RWPE2 (cell line): ENCODE data around the gene KRTAP4-5.
"Not testable (repeated sequence)": the region's sequence is repeated elsewhere in the genome, so short reads cannot be mapped to it uniquely, and the experiment has no call there.

ENCODE experiments used
- ATAC-seq: fragments of 200-7000 bp; cut with Tn5 transposase; 3 replicates; pipeline ENCODE4 v1.9.1; 2021; ENCODE audit warnings: low read depth
- DNase-seq: peaks from one replicate; pipeline ENCODE4 v3.0.0-alpha.2; 2020; ENCODE audit warnings: low spot score
- H3K27ac ChIP-seq: fragments of 450-650 bp; 2 replicates; pipeline ENCODE4 v1.5.1; 2017; ENCODE audit warnings: mild to moderate bottlenecking; ENCODE audit not compliant: poor library complexity, severe bottlenecking
- H3K27me3 ChIP-seq: fragments of 250-450 bp; sonication (Bioruptor Pico); 2 replicates; pipeline ENCODE4 v1.5.1; 2021; ENCODE audit warnings: mild to moderate bottlenecking, moderate library complexity; ENCODE audit not compliant: insufficient read depth, poor library complexity, severe bottlenecking
- H3K36me3 ChIP-seq: fragments of 250-450 bp; sonication (Bioruptor Pico); 2 replicates; pipeline ENCODE4 v1.5.1; 2020; ENCODE audit warnings: low read depth, mild to moderate bottlenecking, moderate library complexity
- H3K4me1 ChIP-seq: fragments of 250-450 bp; sonication (Bioruptor Pico); 2 replicates; pipeline ENCODE4 v1.5.1; 2021; ENCODE audit warnings: mild to moderate bottlenecking, moderate library complexity; ENCODE audit not compliant: insufficient read depth, poor library complexity, severe bottlenecking
- H3K4me3 ChIP-seq: fragments of 250-450 bp; sonication (Bioruptor Pico); 2 replicates; pipeline ENCODE4 v1.5.1; 2021; ENCODE audit warnings: mild to moderate bottlenecking, moderate library complexity; ENCODE audit not compliant: severe bottlenecking
- H3K9me3 ChIP-seq: fragments of 250-450 bp; sonication (Bioruptor Pico); 2 replicates; pipeline ENCODE4 v1.5.1; 2021; ENCODE audit warnings: mild to moderate bottlenecking, moderate library complexity; ENCODE audit not compliant: severe bottlenecking
- CTCF ChIP-seq: fragments of 450-650 bp; IDR thresholded peaks from one replicate; pipeline ENCODE4 v1.5.1; 2017; ENCODE audit warnings: mild to moderate bottlenecking, moderate library complexity; ENCODE audit not compliant: poor library complexity, severe bottlenecking

The KRTAP4-5 gene

GRCh38 chr17:41147531-41148204, 2.0 kb downstream of the KRTAP4-5 start:
- H3K9me3 ChIP-seq = no peaks in the 10 kb centered on the region
- ATAC-seq (no peak), DNase-seq (no peak)
- no peak overlapping the region for H3K27ac ChIP-seq
- H3K4me3 ChIP-seq = no peak overlapping the region
- no peaks in the 10 kb centered on the region for H3K27me3 ChIP-seq
- no peaks in the 10 kb centered on the region for H3K36me3 ChIP-seq
- TF ChIP-seq CTCF = no peak
- H3K4me1 ChIP-seq = peaks cover 8% of the 10 kb centered on the region

GRCh38 chr17:41145261-41145660, 4.4 kb downstream of the KRTAP4-5 start:
- H3K4me3 ChIP-seq = no peak overlapping the region
- DNase-seq (no peak), ATAC-seq (no peak)
- H3K27ac ChIP-seq = no peak overlapping the region
- peaks cover 2% of the 10 kb centered on the region for H3K4me1 ChIP-seq
- H3K27me3 ChIP-seq = no peaks in the 10 kb centered on the region
- no peaks in the 10 kb centered on the region for H3K36me3 ChIP-seq
- TF ChIP-seq CTCF = no peak
- H3K9me3 ChIP-seq = peaks cover 2% of the 10 kb centered on the region

GRCh38 chr17:41144846-41145245, 4.8 kb downstream of the KRTAP4-5 start:
- H3K27me3 ChIP-seq = no peaks in the 10 kb centered on the region
- ATAC-seq (no peak), DNase-seq (no peak)
- H3K4me3 ChIP-seq = no peak overlapping the region
- peaks cover 3% of the 10 kb centered on the region for H3K9me3 ChIP-seq
- no peaks in the 10 kb centered on the region for H3K36me3 ChIP-seq
- peaks cover 2% of the 10 kb centered on the region for H3K4me1 ChIP-seq
- H3K27ac ChIP-seq = no peak overlapping the region
- TF ChIP-seq CTCF = no peak

- peaks cover 2% of the 10 kb centered on the region for H3K4me1 ChIP-seq
- H3K36me3 ChIP-seq = no peaks in the 10 kb centered on the region
- no peak overlapping the region for H3K4me3 ChIP-seq
- no peak for ATAC-seq
- H3K27ac ChIP-seq = peak overlapping the region; percentile 31
- H3K9me3 ChIP-seq = peaks cover 3% of the 10 kb centered on the region
- TF ChIP-seq CTCF = no peak
- H3K27me3 ChIP-seq = no peaks in the 10 kb centered on the region
- DNase-seq = no peak
These were observed 8.3 kb downstream of the KRTAP4-5 start for GRCh38 chr17:41141361-41141760.

GRCh38 chr17:41140360-41141131, 9.1 kb downstream of the KRTAP4-5 start, which contains the start of gene KRTAP4-6:
Gene KRTAP4-6, minus strand, starts transcription at chr17:41140544. Its CDS starts 57 bp downstream, at chr17:41140487.
- ATAC-seq (peak; percentile 99), DNase-seq (no peak)
- peak within 1 kb of the TSS; percentile 31 for H3K27ac ChIP-seq
- H3K4me1 ChIP-seq = peaks cover 2% of the 10 kb centered on the region
- H3K27me3 ChIP-seq = no peaks in the 10 kb centered on the region
- H3K36me3 ChIP-seq = no peaks in the 10 kb centered on the region
- TF ChIP-seq CTCF = no peak
- H3K9me3 ChIP-seq = peaks cover 3% of the 10 kb centered on the region
- H3K4me3 ChIP-seq = no peak within 1 kb of the TSS

GRCh38 chr17:41139865-41140264, 9.8 kb downstream of the KRTAP4-5 start:
- ATAC-seq, DNase-seq, H3K36me3 ChIP-seq, H3K9me3 ChIP-seq, H3K27me3 ChIP-seq, H3K4me1 ChIP-seq, H3K4me3 ChIP-seq: not testable (repeated sequence)
- H3K27ac ChIP-seq = peak overlapping the region; percentile 31
